Measurements from ENCODE around the gene MACO1. TPM values are rescaled to one million over a fixed set of nuclear protein-coding genes. Genes with fewer than 3 reads are reported as not detected.

MACO1 gene
- total RNA-seq, 1 experiment from 2014 or later: 16.3 TPM

DNA sequence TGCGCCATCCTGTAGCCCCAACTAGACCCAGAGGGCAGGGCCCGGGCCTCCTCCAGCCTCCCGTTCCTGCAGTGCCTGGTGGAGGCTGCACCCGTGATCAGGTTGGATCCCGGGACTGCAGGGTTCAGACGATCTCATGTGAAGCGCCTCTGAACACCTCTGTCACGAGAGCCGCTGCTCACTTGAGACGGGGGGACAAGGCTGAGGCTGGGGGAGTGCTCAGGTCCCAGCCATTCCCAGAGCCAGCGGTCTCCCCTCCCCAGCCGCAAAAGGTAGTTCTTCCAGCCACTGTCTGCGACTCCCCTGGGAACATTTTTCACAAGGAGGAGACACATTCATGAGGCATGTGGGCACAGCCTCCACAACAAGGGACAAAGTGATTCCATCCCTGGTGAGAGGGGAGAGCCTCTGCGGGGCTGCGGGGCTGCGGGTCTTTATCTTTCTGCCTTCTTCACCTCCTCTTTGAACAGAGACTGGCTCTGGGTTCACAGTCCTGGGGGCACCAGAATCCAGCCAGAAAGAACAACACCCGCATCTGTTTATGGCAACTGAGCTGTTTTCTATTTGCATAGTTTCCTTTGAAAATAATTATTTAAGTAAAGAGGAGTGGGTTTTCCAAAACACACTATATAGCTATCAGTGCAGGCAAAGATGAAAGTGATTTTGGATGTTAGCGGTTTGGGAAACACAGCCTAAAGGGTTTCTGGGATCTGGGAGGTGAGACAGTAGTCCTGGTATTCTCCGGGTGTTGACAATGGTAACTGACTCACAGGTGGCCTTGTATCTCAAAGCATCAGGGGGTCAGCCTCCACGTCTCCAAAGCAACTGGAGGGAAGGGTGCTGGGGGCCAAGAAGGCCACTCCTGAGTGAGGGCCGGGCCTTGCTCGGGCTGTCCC, 99.7 kb downstream of the MACO1 start:
- H3K9ac ChIP-seq (ENCODE audit: extremely low read depth, insufficient read length, low read length): no peak overlapping the region
- no peaks in the 10 kb centered on the region for H3K27me3 ChIP-seq (ENCODE audit: insufficient read depth, low read length)
- H2BK20ac ChIP-seq (ENCODE audit: low read depth, low read length, poor library complexity, severe bottlenecking): no peak overlapping the region
- DNase-seq: no peak
- no peak overlapping the region for H4K91ac ChIP-seq (ENCODE audit: insufficient read length, low read depth, low read length)
- H2AFZ ChIP-seq (ENCODE audit: low read length): no peak overlapping the region
- H2BK120ac ChIP-seq (ENCODE audit: low read depth, low read length, poor library complexity, severe bottlenecking): no peak overlapping the region
- H3K36me3 Mint-ChIP-seq (ENCODE audit: insufficient read depth in 1 of 3, low read depth in 3 of 3): no peaks in the 10 kb centered on the region; a peak in 1 of 7 replicates
- no peak overlapping the region for H3K18ac ChIP-seq (ENCODE audit: insufficient read length, low read depth, low read length)
- H3K4me3 Mint-ChIP-seq: no peak overlapping the region
- H4K20me1 ChIP-seq (ENCODE audit: control insufficient read depth, insufficient read depth, insufficient read length): no peaks in the 10 kb centered on the region
- H3K27me3 Mint-ChIP-seq (ENCODE audit: low read depth): no peaks in the 10 kb centered on the region; the same call in 1 of the 2 replicates
- no CpG with 5 or more reads among the region's 22 CpGs for WGBS (ENCODE audit: extremely low coverage, insufficient read length, low lambda C conversion rate)
- H2BK5ac ChIP-seq (ENCODE audit: insufficient read length, low read length): no peak overlapping the region
- H3K4me2 ChIP-seq (ENCODE audit: insufficient read depth, insufficient read length, low read length): no peak overlapping the region
- H3K4ac ChIP-seq (ENCODE audit: low read depth, low read length): no peak overlapping the region
- no peak overlapping the region for H2BK12ac ChIP-seq (ENCODE audit: insufficient read length, low read depth, low read length)
- H3K79me1 ChIP-seq (ENCODE audit: insufficient read depth, low read depth, low read length, poor library complexity, severe bottlenecking): no peaks in the 10 kb centered on the region
- no peak overlapping the region for H4K8ac ChIP-seq (replicated peaks; ENCODE audit: insufficient read length, low read depth, low read length)
- H3K4me1 ChIP-seq (ENCODE audit: insufficient read depth, low read length): no peaks in the 10 kb centered on the region
- H3K27ac ChIP-seq (ENCODE audit: insufficient read length, low read depth, low read length): no peak overlapping the region
- H3K79me2 ChIP-seq (ENCODE audit: insufficient read depth, low read length): no peaks in the 10 kb centered on the region
- no peak for TF ChIP-seq CTCF (conservative IDR thresholded peaks at IDR 0.05)
- peaks cover 2 to 5% of the 10 kb centered on the region in 2 experiments; a peak in 3 of 5 replicates for H3K9me3 Mint-ChIP-seq
- no peak overlapping the region for H4K5ac ChIP-seq (ENCODE audit: insufficient read length, low read depth, low read length)
- H3K9me3 ChIP-seq (ENCODE audit: control insufficient read depth, low read depth, low read length): no peaks in the 10 kb centered on the region
- H3K23me2 ChIP-seq (ENCODE audit: insufficient read length, low read depth, low read length, poor library complexity, severe bottlenecking): no peaks in the 10 kb centered on the region
- H2AK5ac ChIP-seq (ENCODE audit: insufficient read length, low read length): no peak overlapping the region
- H3K27ac Mint-ChIP-seq: no peak overlapping the region; a peak in 1 of 7 replicates
- H3T11ph ChIP-seq (ENCODE audit: low read length): no peak overlapping the region
- peaks cover 5% of the 10 kb centered on the region in 2 experiments; a peak in 3 of 4 replicates for H3K4me1 Mint-ChIP-seq
- no peak overlapping the region for H3K23ac ChIP-seq (ENCODE audit: insufficient read length, low read depth, low read length)
- H3K14ac ChIP-seq (ENCODE audit: insufficient read depth, low read length): no peak overlapping the region
- no peak overlapping the region for H2BK15ac ChIP-seq (ENCODE audit: low read depth, low read length)
- H3K56ac ChIP-seq (ENCODE audit: insufficient read length, low read depth, low read length): no peak overlapping the region
